Testis (tissue), 3 donors: ENCODE measurements around the gene CREBBP. TPM values are rescaled to one million over a fixed set of nuclear protein-coding genes. Genes with fewer than 3 reads are reported as not detected.
"Not testable (repeated sequence)": the region's sequence is repeated elsewhere in the genome, so short reads cannot be mapped to it uniquely, and the experiment has no call there.

Experiments
- DNase-seq: peaks from one replicate; pipeline ENCODE4 v3.0.0-alpha.2; 2019
- H3K27ac ChIP-seq, 2 donors: fragments of 200-600 bp; sonication (generic); one replicate each; pipeline ENCODE4 v1.5.1; 2019
- H3K27me3 ChIP-seq: fragments of 200-600 bp; sonication (generic); one replicate; pipeline ENCODE4 v1.5.1; 2019
- H3K36me3 ChIP-seq: fragments of 200-600 bp; sonication (generic); one replicate; pipeline ENCODE4 v1.5.1; 2017; ENCODE audit warnings: low read depth; ENCODE audit errors: missing control alignments
- H3K4me1 ChIP-seq: fragments of 200-600 bp; sonication (generic); one replicate; pipeline ENCODE4 v1.5.1; 2019
- H3K4me3 ChIP-seq, 2 donors: fragments of 200-600 bp; sonication (generic); one replicate each; pipeline ENCODE4 v1.5.1; 2017 to 2019
- H3K9me3 ChIP-seq: fragments of 200-600 bp; sonication (generic); one replicate; pipeline ENCODE4 v1.5.1; 2017
- POLR2A ChIP-seq: fragments of 450-650 bp; IDR thresholded peaks from one replicate; pipeline ENCODE4 v1.6.1; 2017; ENCODE audit warnings: antibody characterized with exemption, mild to moderate bottlenecking, moderate library complexity
- WGBS, 2 donors: methylation state at CpG; one replicate each; pipeline ENCODE4 v1.1.5; 2018; 5-methylcytosine and 5-hydroxymethylcytosine counted together
- intact Hi-C: fragments of 100-400 bp; cut with DNase I; formaldehyde crosslinking; loops from one replicate; pipeline ENCODE4 v1.15.1; 2023; ENCODE audit warnings: low total_unique reads
- polyA plus RNA-seq: library from polyadenylated mRNA; stranded (reverse); fragments of 350-450 nt; fragmentation: Illumina TruSeq; extraction: RNeasy Lipid Tissue Mini Kit (QIAGEN cat#74804); gene quantifications from one replicate; pipeline ENCODE4 v1.2.3, GENCODE V29; 2014; ENCODE audit warnings: low read depth, low replicate concordance; ENCODE audit not compliant: insufficient read depth
- total RNA-seq, 2 donors: library from RNA; depleted of rRNA; stranded (reverse); fragments of >200 nt; gene quantifications; one replicate each; pipeline ENCODE4 v1.2.3, GENCODE V29; 2016
- TF ChIP-seq, protein P1 (sequence below), 3 experiments: fragments of 450-650 bp in 2 of 3; fragments of 200-600 bp in 1 of 3; sonication (generic) in 1 of 3; IDR thresholded peaks; one replicate each; pipeline ENCODE4 v1.5.1; 2016 to 2019; ENCODE audit warnings: antibody characterized with exemption in 3 of 3, mild to moderate bottlenecking in 2 of 3, moderate library complexity in 1 of 3

The CREBBP gene
- total and polyA plus RNA-seq, 3 donors from 2014 or later, result 86.0 to 185 (median 141) TPM

DNA sequence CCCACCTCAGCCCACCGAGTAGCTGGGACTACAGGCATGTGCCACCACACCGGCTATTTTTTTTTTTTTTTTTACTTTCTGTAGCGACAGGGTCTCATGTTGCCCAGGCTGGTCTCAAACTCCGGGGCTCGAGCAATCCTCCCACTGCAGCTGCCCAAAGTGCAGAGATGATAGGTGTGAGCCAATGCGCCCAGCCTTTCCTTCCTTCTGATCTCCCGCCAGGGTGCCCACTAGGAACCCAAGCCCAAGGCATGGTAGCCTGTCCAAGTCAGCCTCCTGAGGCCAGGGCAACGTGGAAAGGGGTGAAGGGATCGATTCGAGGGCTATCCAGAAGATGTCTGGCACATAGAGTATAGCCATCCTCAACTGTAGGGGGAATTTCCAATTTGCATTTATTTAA lies 9.6 kb upstream of the CREBBP start:
- no peak for TF ChIP-seq POLR2A
- TF ChIP-seq, protein P1, sequence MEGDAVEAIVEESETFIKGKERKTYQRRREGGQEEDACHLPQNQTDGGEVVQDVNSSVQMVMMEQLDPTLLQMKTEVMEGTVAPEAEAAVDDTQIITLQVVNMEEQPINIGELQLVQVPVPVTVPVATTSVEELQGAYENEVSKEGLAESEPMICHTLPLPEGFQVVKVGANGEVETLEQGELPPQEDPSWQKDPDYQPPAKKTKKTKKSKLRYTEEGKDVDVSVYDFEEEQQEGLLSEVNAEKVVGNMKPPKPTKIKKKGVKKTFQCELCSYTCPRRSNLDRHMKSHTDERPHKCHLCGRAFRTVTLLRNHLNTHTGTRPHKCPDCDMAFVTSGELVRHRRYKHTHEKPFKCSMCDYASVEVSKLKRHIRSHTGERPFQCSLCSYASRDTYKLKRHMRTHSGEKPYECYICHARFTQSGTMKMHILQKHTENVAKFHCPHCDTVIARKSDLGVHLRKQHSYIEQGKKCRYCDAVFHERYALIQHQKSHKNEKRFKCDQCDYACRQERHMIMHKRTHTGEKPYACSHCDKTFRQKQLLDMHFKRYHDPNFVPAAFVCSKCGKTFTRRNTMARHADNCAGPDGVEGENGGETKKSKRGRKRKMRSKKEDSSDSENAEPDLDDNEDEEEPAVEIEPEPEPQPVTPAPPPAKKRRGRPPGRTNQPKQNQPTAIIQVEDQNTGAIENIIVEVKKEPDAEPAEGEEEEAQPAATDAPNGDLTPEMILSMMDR (IDR thresholded peaks at IDR 0.05), result no peak
- no peak for DNase-seq
- no peaks in the 10 kb centered on the region for H3K36me3 ChIP-seq
- H3K27ac ChIP-seq, result no peak overlapping the region
- 89 to 94% methylated on average over 10 of the region's 10 CpGs for WGBS, 2 donors
- no peaks in the 10 kb centered on the region for H3K4me1 ChIP-seq
- intact Hi-C loops, result no loop called here
- no peaks in the 10 kb centered on the region for H3K9me3 ChIP-seq
- H3K27me3 ChIP-seq, result no peaks in the 10 kb centered on the region
- no peak overlapping the region for H3K4me3 ChIP-seq

DNA sequence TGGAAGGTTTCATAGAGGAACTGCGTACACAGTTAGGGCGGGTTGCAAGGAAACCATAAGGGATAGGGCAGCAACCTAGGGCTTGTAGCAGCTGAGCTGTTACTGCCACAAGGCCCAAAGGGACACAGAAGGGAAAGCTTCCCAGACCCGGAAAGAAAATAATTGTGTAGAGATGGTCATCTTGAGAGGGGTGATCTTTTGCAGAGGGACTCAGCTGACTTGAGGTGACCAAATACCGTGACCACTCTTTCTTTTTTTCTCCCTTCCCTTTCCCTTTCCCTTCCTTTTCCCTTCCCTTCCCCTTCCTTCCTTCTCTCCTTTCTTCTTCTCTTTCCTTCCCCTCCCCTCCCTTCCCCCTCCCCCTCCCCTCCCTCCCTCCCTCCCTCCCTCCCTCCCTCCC lies 8.5 kb upstream of the CREBBP start:
- Histone ChIP-seq H3K27me3 (no peaks in the 10 kb centered on the region), H3K4me3 (no peak overlapping the region), H3K9me3 (no peaks in the 10 kb centered on the region), H3K27ac (no peak overlapping the region), H3K4me1 (no peaks in the 10 kb centered on the region), H3K36me3 (no peaks in the 10 kb centered on the region)
- WGBS, 2 donors, result 88 to 92% methylated on average over 4 of the region's 4 CpGs
- no peak for TF ChIP-seq POLR2A
- TF ChIP-seq, protein P1 (IDR thresholded peaks at IDR 0.05), result no peak
- DNase-seq, result no peak
- intact Hi-C loops, result no loop called here

DNA sequence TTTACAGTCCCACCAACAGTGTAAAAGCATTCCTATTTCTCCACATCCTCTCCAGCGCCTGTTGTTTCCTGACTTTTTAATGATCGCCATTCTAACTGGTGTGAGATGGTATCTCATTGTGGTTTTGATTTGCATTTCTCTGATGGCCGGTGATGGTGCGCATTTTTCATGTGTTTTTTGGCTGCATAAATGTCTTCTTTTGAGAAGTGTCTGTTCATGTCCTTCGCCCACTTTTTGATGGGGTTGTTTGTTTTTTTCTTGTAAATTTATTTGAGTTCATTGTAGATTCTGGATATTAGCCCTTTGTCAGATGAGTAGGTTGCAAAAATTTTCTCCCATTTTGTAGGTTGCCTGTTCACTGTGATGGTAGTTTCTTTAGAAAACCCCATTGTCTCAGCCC lies 5.5 kb upstream of the CREBBP start:
- H3K4me1 ChIP-seq, H3K27me3 ChIP-seq, H3K4me3 ChIP-seq, intact Hi-C loops, H3K9me3 ChIP-seq, H3K27ac ChIP-seq, DNase-seq, H3K36me3 ChIP-seq: not testable (repeated sequence)
- 97 to 98% methylated on average over 5 of the region's 5 CpGs for WGBS, 2 donors

DNA sequence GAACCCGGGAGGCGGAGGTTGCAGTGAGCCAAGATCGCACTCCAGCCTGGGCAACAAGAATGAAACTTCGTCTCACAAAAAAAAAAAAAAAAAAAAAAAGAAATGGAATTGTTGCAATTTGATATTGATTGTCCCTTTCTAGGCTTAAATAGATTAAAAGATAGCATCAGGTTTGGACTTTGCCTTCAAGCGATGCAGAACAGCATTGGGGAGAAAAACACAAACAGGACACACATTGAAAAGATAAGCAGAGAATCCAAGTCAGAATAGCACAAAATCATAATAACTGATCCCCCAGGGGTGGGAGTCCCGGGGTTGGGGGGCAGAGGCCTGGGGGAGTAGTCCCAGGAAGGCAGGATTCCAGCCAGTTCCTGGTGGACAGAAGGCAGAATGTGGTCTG lies 3.9 kb upstream of the CREBBP start:
- H3K27ac ChIP-seq, result no peak overlapping the region
- no peaks in the 10 kb centered on the region for H3K27me3 ChIP-seq
- no peaks in the 10 kb centered on the region for H3K36me3 ChIP-seq
- no peaks in the 10 kb centered on the region for H3K9me3 ChIP-seq
- no peaks in the 10 kb centered on the region for H3K4me1 ChIP-seq
- no peak for TF ChIP-seq POLR2A
- TF ChIP-seq, protein P1 (IDR thresholded peaks at IDR 0.05), result no peak
- intact Hi-C loops, result loop anchor here (5.0 kb wide), 1 partner anchor 192 kb away; no protein-coding TSS in a partner anchor
- WGBS, 2 donors, result 86 to 90% methylated on average over 6 of the region's 6 CpGs
- DNase-seq, result no peak
- H3K4me3 ChIP-seq, result no peak overlapping the region

DNA sequence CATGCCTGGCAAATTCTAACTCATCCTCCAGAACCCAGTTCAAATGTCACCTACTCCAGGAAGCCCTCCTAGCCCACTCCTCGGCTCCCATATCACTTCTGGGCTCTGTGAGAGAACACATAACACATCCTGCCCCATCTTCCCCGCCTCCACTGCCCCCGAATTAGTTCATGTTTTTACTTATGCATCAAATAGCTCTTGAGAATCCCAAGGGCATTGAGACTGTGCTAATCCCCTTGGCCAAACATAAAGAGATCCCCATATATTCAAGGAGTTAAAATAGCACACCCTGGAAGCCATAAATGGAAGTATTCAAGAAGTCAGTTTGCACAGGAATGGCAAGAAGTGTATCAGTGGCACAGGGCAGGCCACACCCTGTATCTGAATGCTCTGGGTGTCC lies 2.0 kb upstream of the CREBBP start:
- Histone ChIP-seq H3K4me3 (no peak overlapping the region), H3K27ac (no peak overlapping the region), H3K27me3 (no peaks in the 10 kb centered on the region), H3K9me3 (no peaks in the 10 kb centered on the region), H3K36me3 (no peaks in the 10 kb centered on the region), H3K4me1 (peaks cover 7% of the 10 kb centered on the region)
- no peak for DNase-seq
- TF ChIP-seq, protein P1 (IDR thresholded peaks at IDR 0.05), result no peak
- no peak for TF ChIP-seq POLR2A
- intact Hi-C loops, result loop anchor here (5.0 kb wide), 1 partner anchor 190 kb away; no protein-coding TSS in a partner anchor
- 90 to 92% methylated on average over 3 of the region's 3 CpGs for WGBS, 2 donors
